Endothelial cell of umbilical vein (primary cell): Measurements from ENCODE around the gene OLFM2. TPM values are rescaled to one million over a fixed set of nuclear protein-coding genes. Genes with fewer than 3 reads are reported as not detected.

Experiments used
- BruUV-seq: library from RNA; stranded (reverse); fragments of 400-500 nt; replicated peaks from 2 replicates; lab custom pipeline; 2021; lab: Mats Ljungman, UMichigan
- CTCF ChIA-PET: fragments of 300-600, 350-600 bp; sonication (Branson Sonifier 250); formaldehyde crosslinking; loops from one replicate; lab custom pipeline; 2021; ENCODE audit warnings: antibody characterized with exemption, inconsistent platforms; lab: Charles Lee
- POLR2A ChIA-PET: fragments of 300-600, 350-600 bp; sonication (Branson Sonifier 250); formaldehyde crosslinking; loops from one replicate; lab custom pipeline; 2021; ENCODE audit warnings: antibody characterized with exemption, inconsistent platforms; lab: Charles Lee
- DNase-seq: peaks from one replicate; pipeline ENCODE4 v3.0.0-alpha.2; 2011; ENCODE audit warnings: low read depth, low spot score
- FAIRE-seq: peaks from 2 replicates; lab custom pipeline; 2011; peaks lifted over from hg19 to GRCh38; lab: Jason Lieb, UNC
- H2AFZ ChIP-seq: 2 replicates; pipeline ENCODE4 v1.6.0; 2012; ENCODE audit warnings: low read depth, low read length, control low read depth, inconsistent platforms
- H3K27ac ChIP-seq: 2 replicates; pipeline ENCODE4 v1.5.1; 2011; ENCODE audit warnings: low read depth, mild to moderate bottlenecking, control low read depth, low read length, moderate library complexity; ENCODE audit not compliant: insufficient read depth
- H3K27me3 ChIP-seq, 2 experiments: 2 replicates each; pipeline versions ENCODE4 v1.6.0 to v1.6.1; 2011; ENCODE audit warnings: low read length in 2 of 2, mixed read lengths in 1 of 2; ENCODE audit not compliant: control insufficient read depth in 2 of 2, insufficient read depth in 2 of 2
- H3K36me3 ChIP-seq, 2 experiments: 2 replicates in 1 of 2; 3 replicates in 1 of 2; pipeline ENCODE4 v1.5.1; 2011; ENCODE audit warnings: low read length in 2 of 2, mild to moderate bottlenecking in 1 of 2, moderate library complexity in 1 of 2; ENCODE audit not compliant: control insufficient read depth in 2 of 2, insufficient read depth in 2 of 2; ENCODE audit errors: extremely low read depth in 1 of 2
- H3K4me1 ChIP-seq: 3 replicates; pipeline ENCODE4 v1.5.1; 2011; ENCODE audit warnings: mild to moderate bottlenecking, low read length; ENCODE audit not compliant: control insufficient read depth, insufficient read depth; ENCODE audit errors: extremely low read depth
- H3K4me2 ChIP-seq: 2 replicates; pipeline ENCODE4 v1.6.1; 2011; ENCODE audit warnings: low read length, control low read depth, mixed read lengths; ENCODE audit not compliant: insufficient read depth
- H3K4me3 ChIP-seq, 3 experiments: fragments of 200-600 bp in 1 of 3; sonication (generic), shearing (Covaris generic) in 1 of 3; replicated peaks in 1 of 3; 2 replicates each; pipeline ENCODE4 v1.5.1; 2011 to 2016; ENCODE audit warnings: control low read depth in 3 of 3, low read length in 3 of 3, mild to moderate bottlenecking in 2 of 3, inconsistent platforms in 1 of 3, low read depth in 1 of 3, moderate library complexity in 1 of 3; ENCODE audit not compliant: insufficient read depth in 1 of 3
- H3K79me2 ChIP-seq: 2 replicates; pipeline ENCODE4 v1.6.0; 2012; ENCODE audit warnings: low read length, inconsistent platforms; ENCODE audit not compliant: control insufficient read depth, insufficient read depth
- H3K9ac ChIP-seq: replicated peaks from 2 replicates; pipeline ENCODE3; 2011; ENCODE audit warnings: low read length, control low read depth; ENCODE audit not compliant: insufficient read depth; ENCODE audit errors: extremely low read depth
- H3K9me1 ChIP-seq: replicated peaks from 3 replicates; pipeline ENCODE4 v1.6.0; 2011; ENCODE audit warnings: mild to moderate bottlenecking, low read length; ENCODE audit not compliant: control insufficient read depth, insufficient read depth; ENCODE audit errors: extremely low read depth
- H3K9me3 ChIP-seq: replicated peaks from 2 replicates; pipeline ENCODE4 v1.5.1; 2012; ENCODE audit warnings: low read length, inconsistent platforms; ENCODE audit not compliant: control insufficient read depth, insufficient read depth
- H4K20me1 ChIP-seq: replicated peaks from 2 replicates; pipeline ENCODE3; 2011; ENCODE audit warnings: mild to moderate bottlenecking, low read length; ENCODE audit not compliant: control insufficient read depth, insufficient read depth; ENCODE audit errors: extremely low read depth
- CTCF ChIP-seq, 2 donors: IDR thresholded peaks; 1 replicate in 1 of 2; 2 replicates in 1 of 2; pipeline ENCODE4 v1.5.1; 2011; ENCODE audit warnings: low read length in 2 of 2, mild to moderate bottlenecking in 2 of 2, moderate library complexity in 2 of 2, control low read depth in 1 of 2, inconsistent platforms in 1 of 2, low read depth in 1 of 2; ENCODE audit not compliant: insufficient read depth in 1 of 2; ENCODE audit errors: extremely low read depth in 1 of 2
- EZH2 ChIP-seq: IDR thresholded peaks from 2 replicates; pipeline ENCODE4 v1.6.1; 2012; ENCODE audit warnings: borderline replicate concordance, low read depth, mild to moderate bottlenecking, moderate library complexity, low read length, inconsistent platforms; ENCODE audit not compliant: severe bottlenecking
- FOS ChIP-seq: IDR thresholded peaks from 2 replicates; pipeline ENCODE4 v1.6.1; 2011; ENCODE audit warnings: mild to moderate bottlenecking, low read length, moderate library complexity, borderline replicate concordance; ENCODE audit not compliant: insufficient read depth
- JUN ChIP-seq: IDR thresholded peaks from 2 replicates; pipeline ENCODE4 v1.6.1; 2011; ENCODE audit warnings: borderline replicate concordance, low read depth; ENCODE audit not compliant: insufficient read length, insufficient read depth
- MAX ChIP-seq: IDR thresholded peaks from 2 replicates; pipeline ENCODE4 v1.6.1; 2011; ENCODE audit not compliant: insufficient read depth, insufficient read length
- POLR2A ChIP-seq: IDR thresholded peaks from 2 replicates; pipeline ENCODE4 v1.6.1; 2012; ENCODE audit warnings: low read depth, mild to moderate bottlenecking, control low read depth, low read length
- POLR2AphosphoS5 ChIP-seq: IDR thresholded peaks from 2 replicates; pipeline ENCODE4 v1.6.1; 2012; ENCODE audit warnings: low read depth, mild to moderate bottlenecking, control low read depth, low read length, moderate library complexity; ENCODE audit not compliant: insufficient read depth
- dilution Hi-C: fragments of 300-500 bp; cut with MboI; formaldehyde crosslinking; loops from one replicate; pipeline ENCODE4 v1.15.0; 2019; ENCODE audit warnings: low sequenced_read_pairs; ENCODE audit not compliant: extremely low pct_ligation_motif_present
- intact Hi-C: fragments of 100-400 bp; cut with micrococcal nuclease; formaldehyde crosslinking; loops from one replicate; pipeline ENCODE4 v1.10.0; 2022
- polyA plus RNA-seq, 4 experiments: library from polyadenylated mRNA; depleted of rRNA in 3 of 4; stranded (reverse) in 3 of 4; unstranded in 1 of 4; fragments of >200 nt; gene quantifications; 2 replicates each; pipeline versions ENCODE4 v1.2.1 to v1.2.3, GENCODE V29; 2011 to 2012; ENCODE audit warnings: missing spikeins in 1 of 4
- total RNA-seq: library from RNA; stranded (reverse); gene quantifications from 2 replicates; pipeline ENCODE4 v1.2.3, GENCODE V29; 2021

OLFM2 gene
- total and polyA plus RNA-seq, 2 donors (not counting 3 experiments of a cell fraction or from before 2014, with no cell fraction given): 0.91 to 1.9 TPM

GRCh38 chr19:9953802-9954542 lies 17.7 kb upstream of the OLFM2 start:
- no peak overlapping the region for H3K4me3 ChIP-seq
- H3K27ac ChIP-seq: no peak overlapping the region
- H3K79me2 ChIP-seq: no peaks in the 10 kb centered on the region
- intact Hi-C loops (no loop called here), dilution Hi-C loops (no loop called here)
- H3K9me3 ChIP-seq: no peaks in the 10 kb centered on the region
- BruUV-seq: no TSS peak
- ChIA-PET POLR2A (no interaction called here), CTCF (interaction anchor here (0.8 to 1.1 kb wide), 2 partner anchors 8 to 23 kb away, joined by 3 read pairs; no protein-coding TSS in a partner anchor)
- H3K27me3 ChIP-seq: no peaks in the 10 kb centered on the region
- H3K9ac ChIP-seq: no peak overlapping the region
- H3K4me2 ChIP-seq: no peak overlapping the region
- H4K20me1 ChIP-seq: no peaks in the 10 kb centered on the region
- TF ChIP-seq MAX (no peak), FOS (no peak), EZH2 (no peak), CTCF (IDR thresholded peaks at IDR 0.05; ENCODE audit: extremely low read depth in 1 of 2, insufficient read depth in 1 of 2, low read depth in 1 of 2, low read length in 2 of 2) (no peak), JUN (no peak), POLR2AphosphoS5 (no peak), POLR2A (no peak)
- no peak for DNase-seq
- H3K4me1 ChIP-seq: no peaks in the 10 kb centered on the region
- H2AFZ ChIP-seq: no peak overlapping the region
- H3K9me1 ChIP-seq: no peaks in the 10 kb centered on the region
- no peak for FAIRE-seq
- no peaks in the 10 kb centered on the region for H3K36me3 ChIP-seq
